Upper lobe of left lung (tissue), 4 donors: ENCODE measurements around the gene BRIP1.

Experiments used
- CTCF ChIP-seq, 6 experiments: fragments of 450-650 bp in 4 of 6; fragments of 200-600 bp in 2 of 6; sonication (generic) in 2 of 6; IDR thresholded peaks; one replicate each; pipeline ENCODE4 v1.5.1; 2016 to 2019; ENCODE audit warnings: antibody characterized with exemption in 6 of 6
- EP300 ChIP-seq, 4 donors: sonication (generic); formaldehyde crosslinking; IDR thresholded peaks; one replicate each; pipeline ENCODE4 v1.5.1; 2017; ENCODE audit warnings: antibody characterized with exemption in 4 of 4, control low read depth in 2 of 4
- POLR2A ChIP-seq, 4 donors: fragments of 450-650 bp; IDR thresholded peaks; one replicate each; pipeline ENCODE4 v1.5.1; 2016 to 2017; ENCODE audit warnings: antibody characterized with exemption in 4 of 4, mild to moderate bottlenecking in 2 of 4
- POLR2AphosphoS5 ChIP-seq, 2 donors: sonication (generic); formaldehyde crosslinking; IDR thresholded peaks; one replicate each; pipeline ENCODE4 v1.5.1; 2017; ENCODE audit warnings: antibody characterized with exemption in 2 of 2

GRCh38 chr17:61868074-61868473 lies 4.7 kb upstream of the BRIP1 start:
- TF ChIP-seq CTCF (IDR thresholded peaks at IDR 0.05): no peak
- TF ChIP-seq POLR2AphosphoS5 (IDR thresholded peaks at IDR 0.05): no peak
- TF ChIP-seq EP300 (IDR thresholded peaks at IDR 0.05): no peak
- TF ChIP-seq POLR2A (IDR thresholded peaks at IDR 0.05): no peak
